ENCODE results near the gene FAM200A. TPM values are rescaled to one million over a fixed set of nuclear protein-coding genes. Genes with fewer than 3 reads are reported as not detected.
"Not testable (repeated sequence)": the region's sequence is repeated elsewhere in the genome, so short reads cannot be mapped to it uniquely, and the experiment has no call there.

FAM200A gene
- polyA plus RNA-seq, 1 donor = 10.5 TPM

DNA sequence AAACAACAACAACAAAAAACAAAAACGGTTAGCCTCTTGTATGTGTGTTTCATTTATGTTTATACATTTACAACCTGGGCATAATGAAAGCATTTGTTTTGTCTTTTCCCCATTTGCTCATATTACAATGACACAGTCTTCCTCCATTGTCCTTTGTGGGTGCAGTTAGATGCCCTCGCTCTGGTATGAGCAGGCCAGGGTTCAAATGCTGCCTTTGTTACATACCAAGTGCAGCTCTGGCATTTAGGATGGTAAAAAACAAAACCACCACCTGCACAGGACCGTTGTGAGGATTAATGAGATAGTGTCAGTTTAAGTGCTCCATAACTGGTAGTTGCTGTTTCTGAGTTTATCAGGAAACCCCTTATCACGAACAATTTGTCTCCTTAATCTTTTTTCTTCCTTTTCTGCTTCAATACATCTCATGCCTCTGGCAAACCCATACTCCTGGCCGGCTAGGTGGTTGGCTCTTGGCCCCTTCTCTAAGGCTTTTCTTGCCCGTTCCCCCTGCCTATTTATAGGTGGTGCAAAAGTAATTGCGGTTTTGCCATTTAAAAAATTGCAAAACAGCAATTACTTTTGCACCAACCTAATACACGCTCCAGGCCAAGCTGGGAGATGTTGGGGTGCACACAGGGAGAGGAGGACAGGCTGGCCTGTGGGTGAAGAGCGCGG lies 27.5 kb upstream of the FAM200A start:
- no peak for DNase-seq
- Histone ChIP-seq H3K4me3 (ENCODE audit: low read length) (peak overlapping the region; percentile 62), H3K27ac (ENCODE audit: low read length) (no peak overlapping the region), H3K36me3 (ENCODE audit: control insufficient read depth, insufficient read depth, low read length) (no peaks in the 10 kb centered on the region), H3K27me3 (ENCODE audit: control insufficient read depth, insufficient read depth, low read length) (no peaks in the 10 kb centered on the region), H3K9me3 (ENCODE audit: control insufficient read depth, low read depth, low read length) (no peaks in the 10 kb centered on the region), H3K4me1 (ENCODE audit: control insufficient read depth, insufficient read depth, low read length) (peaks cover 5% of the 10 kb centered on the region)
- WGBS (ENCODE audit: insufficient coverage, low lambda C conversion rate) = 86% methylated on average over 1 of the region's 10 CpGs

DNA sequence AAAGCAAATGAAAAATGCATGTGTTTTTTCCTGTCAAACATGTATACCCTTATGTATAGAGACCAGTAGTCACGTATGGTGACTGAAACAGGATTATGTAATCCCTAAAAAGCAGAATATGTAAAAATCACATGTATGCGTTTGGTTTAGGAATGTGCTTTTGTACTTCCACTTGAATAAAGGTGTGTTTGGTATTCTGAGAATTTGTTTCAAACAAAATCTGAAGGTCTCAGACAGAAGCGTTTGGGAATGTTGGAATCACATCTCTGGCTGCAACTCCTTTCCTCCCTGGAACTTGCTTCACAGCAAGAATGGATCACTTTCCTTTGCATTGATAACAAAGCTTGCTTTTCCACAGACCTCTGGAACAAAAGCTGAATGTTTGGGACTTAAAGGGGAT lies 24.3 kb upstream of the FAM200A start:
- no peaks in the 10 kb centered on the region for H3K27me3 ChIP-seq (ENCODE audit: control insufficient read depth, insufficient read depth, low read length)
- WGBS (ENCODE audit: insufficient coverage, low lambda C conversion rate) = 40% methylated on average over 1 of the region's 3 CpGs
- peaks cover 5% of the 10 kb centered on the region for H3K4me1 ChIP-seq (ENCODE audit: control insufficient read depth, insufficient read depth, low read length)
- H3K4me3 ChIP-seq (ENCODE audit: low read length) = no peak overlapping the region
- no peaks in the 10 kb centered on the region for H3K9me3 ChIP-seq (ENCODE audit: control insufficient read depth, low read depth, low read length)
- no peak overlapping the region for H3K27ac ChIP-seq (ENCODE audit: low read length)
- peaks cover 26% of the 10 kb centered on the region for H3K36me3 ChIP-seq (ENCODE audit: control insufficient read depth, insufficient read depth, low read length)
- DNase-seq = no peak

DNA sequence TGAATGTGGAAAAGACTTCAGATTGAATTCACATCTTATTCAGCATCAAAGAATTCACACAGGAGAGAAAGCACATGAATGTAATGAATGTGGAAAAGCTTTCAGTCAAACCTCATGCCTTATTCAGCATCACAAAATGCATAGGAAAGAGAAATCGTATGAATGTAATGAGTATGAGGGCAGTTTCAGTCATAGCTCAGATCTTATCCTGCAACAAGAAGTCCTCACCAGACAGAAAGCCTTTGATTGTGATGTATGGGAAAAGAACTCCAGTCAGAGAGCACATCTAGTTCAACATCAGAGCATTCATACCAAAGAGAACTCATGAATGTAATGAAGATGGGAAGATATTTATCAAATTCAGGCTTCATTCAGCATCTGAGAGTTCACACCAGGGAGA lies 21.3 kb upstream of the FAM200A start:
- no peaks in the 10 kb centered on the region for H3K27me3 ChIP-seq (ENCODE audit: control insufficient read depth, insufficient read depth, low read length)
- no peak overlapping the region for H3K4me3 ChIP-seq (ENCODE audit: low read length)
- H3K9me3 ChIP-seq (ENCODE audit: control insufficient read depth, low read depth, low read length) = no peaks in the 10 kb centered on the region
- H3K4me1 ChIP-seq (ENCODE audit: control insufficient read depth, insufficient read depth, low read length) = no peaks in the 10 kb centered on the region
- WGBS (ENCODE audit: insufficient coverage, low lambda C conversion rate) = no CpG with 5 or more reads among the region's 1 CpG
- no peak for DNase-seq
- peaks cover 45% of the 10 kb centered on the region for H3K36me3 ChIP-seq (ENCODE audit: control insufficient read depth, insufficient read depth, low read length)
- H3K27ac ChIP-seq (ENCODE audit: low read length) = no peak overlapping the region

DNA sequence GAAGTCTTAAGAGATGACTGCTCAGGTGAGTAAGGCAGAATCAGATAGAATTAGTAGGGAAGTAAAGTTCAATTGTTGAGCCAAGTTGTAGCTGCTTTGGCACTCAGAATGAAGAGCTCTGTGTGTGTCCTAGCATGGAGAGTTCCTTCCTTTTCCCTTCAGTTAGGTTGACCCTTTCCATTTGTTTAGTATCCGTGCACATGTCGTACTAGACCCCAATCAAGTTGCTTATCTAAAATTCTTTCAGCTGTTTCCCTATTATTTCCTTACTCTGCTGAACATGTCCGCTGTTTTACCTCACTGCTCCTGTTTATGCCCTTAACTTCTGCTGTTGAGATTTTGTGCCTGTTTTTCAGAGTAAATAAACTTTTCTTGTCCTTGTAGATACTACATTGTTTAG lies 19.9 kb upstream of the FAM200A start:
- peaks cover 46% of the 10 kb centered on the region for H3K36me3 ChIP-seq (ENCODE audit: control insufficient read depth, insufficient read depth, low read length)
- WGBS (ENCODE audit: insufficient coverage, low lambda C conversion rate) = 90% methylated on average over 2 of the region's 3 CpGs
- no peak overlapping the region for H3K4me3 ChIP-seq (ENCODE audit: low read length)
- no peaks in the 10 kb centered on the region for H3K27me3 ChIP-seq (ENCODE audit: control insufficient read depth, insufficient read depth, low read length)
- no peak overlapping the region for H3K27ac ChIP-seq (ENCODE audit: low read length)
- DNase-seq = no peak
- H3K4me1 ChIP-seq (ENCODE audit: control insufficient read depth, insufficient read depth, low read length) = no peaks in the 10 kb centered on the region
- H3K9me3 ChIP-seq (ENCODE audit: control insufficient read depth, low read depth, low read length) = no peaks in the 10 kb centered on the region

DNA sequence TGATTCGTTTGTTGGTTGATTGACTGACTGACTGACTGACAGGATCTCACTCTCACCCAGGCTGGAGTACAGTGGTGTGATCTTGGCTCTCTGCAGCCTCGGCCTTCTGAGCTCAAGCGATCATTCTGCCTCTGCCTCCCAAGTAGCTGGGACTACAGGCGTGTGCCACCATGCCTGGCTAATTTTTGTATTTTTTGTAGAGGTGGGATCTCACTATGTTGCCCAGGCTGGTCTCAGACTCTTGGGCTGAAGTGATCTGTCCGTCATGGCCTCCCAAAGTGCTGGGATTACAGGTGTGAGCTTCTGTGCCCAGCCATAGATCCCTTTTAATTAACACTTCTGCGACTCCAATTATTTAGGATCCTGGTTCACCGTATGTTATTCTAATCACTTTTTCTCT lies 16.9 kb upstream of the FAM200A start:
- not testable (repeated sequence) for H3K4me1 ChIP-seq (ENCODE audit: control insufficient read depth, insufficient read depth, low read length); H3K27ac ChIP-seq (ENCODE audit: low read length); H3K4me3 ChIP-seq (ENCODE audit: low read length); H3K27me3 ChIP-seq (ENCODE audit: control insufficient read depth, insufficient read depth, low read length); H3K9me3 ChIP-seq (ENCODE audit: control insufficient read depth, low read depth, low read length); DNase-seq
- 100% methylated on average over 2 of the region's 7 CpGs for WGBS (ENCODE audit: insufficient coverage, low lambda C conversion rate)
- H3K36me3 ChIP-seq (ENCODE audit: control insufficient read depth, insufficient read depth, low read length) = peaks cover 65% of the 10 kb centered on the region

DNA sequence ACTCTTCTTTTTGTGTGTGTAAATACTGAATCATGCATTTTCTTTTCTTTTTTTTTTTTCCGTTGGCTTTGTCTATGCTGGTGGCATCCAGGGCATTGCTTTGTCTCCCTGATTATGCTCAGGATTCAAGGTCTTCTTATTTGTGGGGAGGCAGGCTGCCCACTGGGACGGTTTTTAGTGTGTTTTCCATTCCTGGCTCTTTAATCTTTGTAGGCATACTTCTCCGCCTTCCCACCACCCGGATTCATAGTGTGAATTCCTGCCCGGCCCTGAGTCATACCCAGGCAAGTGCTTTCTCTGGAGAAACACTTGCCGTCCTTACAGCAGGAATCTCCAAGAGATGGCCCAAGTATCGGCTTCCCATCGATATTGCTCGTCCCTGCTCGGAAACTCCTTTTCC lies 11.7 kb upstream of the FAM200A start:
- DNase-seq = no peak
- H3K27ac ChIP-seq (ENCODE audit: low read length) = no peak overlapping the region
- H3K4me3 ChIP-seq (ENCODE audit: low read length) = no peak overlapping the region
- 100% methylated on average over 1 of the region's 10 CpGs for WGBS (ENCODE audit: insufficient coverage, low lambda C conversion rate)
- H3K9me3 ChIP-seq (ENCODE audit: control insufficient read depth, low read depth, low read length) = peaks cover 3% of the 10 kb centered on the region
- peaks cover 3% of the 10 kb centered on the region for H3K4me1 ChIP-seq (ENCODE audit: control insufficient read depth, insufficient read depth, low read length)
- H3K36me3 ChIP-seq (ENCODE audit: control insufficient read depth, insufficient read depth, low read length) = peaks cover 59% of the 10 kb centered on the region
- no peaks in the 10 kb centered on the region for H3K27me3 ChIP-seq (ENCODE audit: control insufficient read depth, insufficient read depth, low read length)

DNA sequence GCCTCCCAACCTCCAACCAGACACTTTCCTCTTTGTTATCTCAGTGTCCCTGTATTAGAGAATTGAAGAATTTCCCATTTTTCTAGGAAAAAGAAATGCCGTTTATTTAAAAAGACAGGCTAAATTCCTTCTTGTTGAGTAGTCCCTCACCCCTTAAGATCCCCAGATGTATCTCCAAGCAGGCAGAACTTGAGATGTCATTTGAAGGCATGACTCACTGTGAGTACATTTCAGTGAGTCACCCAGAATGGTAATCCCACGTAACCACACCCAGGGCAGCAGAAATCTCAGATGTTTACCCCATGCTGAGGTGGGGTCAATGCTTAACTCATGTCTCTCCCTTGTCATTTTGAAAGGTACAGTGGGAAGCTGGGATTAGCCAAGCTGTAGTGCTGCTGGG lies 10.9 kb upstream of the FAM200A start:
- Histone ChIP-seq H3K4me1 (ENCODE audit: control insufficient read depth, insufficient read depth, low read length) (peaks cover 3% of the 10 kb centered on the region), H3K36me3 (ENCODE audit: control insufficient read depth, insufficient read depth, low read length) (peaks cover 54% of the 10 kb centered on the region), H3K27ac (ENCODE audit: low read length) (no peak overlapping the region), H3K27me3 (ENCODE audit: control insufficient read depth, insufficient read depth, low read length) (no peaks in the 10 kb centered on the region), H3K4me3 (ENCODE audit: low read length) (no peak overlapping the region), H3K9me3 (ENCODE audit: control insufficient read depth, low read depth, low read length) (peaks cover 3% of the 10 kb centered on the region)
- WGBS (ENCODE audit: insufficient coverage, low lambda C conversion rate) = no CpG with 5 or more reads among the region's 2 CpGs
- peak in 1 of 2 donors; percentile 34 for DNase-seq

DNA sequence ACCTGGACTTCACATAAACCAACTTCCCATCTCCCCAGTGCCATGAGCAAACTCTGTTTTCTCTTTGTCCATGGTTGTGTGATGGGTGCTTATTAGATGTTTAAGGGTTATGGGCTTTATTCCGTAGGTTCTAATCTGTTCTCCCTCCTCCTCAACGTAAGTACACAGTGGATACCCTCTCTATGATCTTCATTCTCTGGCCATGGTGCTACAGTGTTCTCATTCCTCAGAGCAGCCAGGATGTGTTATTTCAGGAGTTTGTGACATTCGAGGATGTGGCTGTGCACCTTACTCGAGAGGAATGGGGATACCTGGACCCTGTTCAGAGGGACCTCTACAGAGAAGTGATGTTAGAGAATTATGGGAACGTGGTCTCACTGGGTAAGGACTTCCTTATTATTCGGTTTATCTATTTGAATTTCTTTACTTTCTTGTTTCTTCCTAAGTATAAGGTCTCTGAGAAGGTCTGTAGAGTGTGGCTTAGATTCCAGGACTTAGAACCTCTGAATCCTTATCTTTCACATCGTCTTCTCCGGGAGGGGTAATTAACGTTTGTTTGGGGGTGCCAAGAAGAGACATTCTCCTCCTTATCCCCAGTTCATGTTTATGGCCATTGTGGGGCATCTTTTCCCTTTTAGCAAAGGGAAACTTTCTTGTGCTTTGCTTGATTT lies 10.3 kb upstream of the FAM200A start:
- Histone ChIP-seq H3K4me1 (ENCODE audit: control insufficient read depth, insufficient read depth, low read length) (peaks cover 5% of the 10 kb centered on the region), H3K4me3 (ENCODE audit: low read length) (no peak overlapping the region), H3K27me3 (ENCODE audit: control insufficient read depth, insufficient read depth, low read length) (no peaks in the 10 kb centered on the region), H3K9me3 (ENCODE audit: control insufficient read depth, low read depth, low read length) (peaks cover 3% of the 10 kb centered on the region), H3K27ac (ENCODE audit: low read length) (no peak overlapping the region), H3K36me3 (ENCODE audit: control insufficient read depth, insufficient read depth, low read length) (peaks cover 54% of the 10 kb centered on the region)
- WGBS (ENCODE audit: insufficient coverage, low lambda C conversion rate) = 100% methylated on average over 2 of the region's 9 CpGs
- DNase-seq = no peak

DNA sequence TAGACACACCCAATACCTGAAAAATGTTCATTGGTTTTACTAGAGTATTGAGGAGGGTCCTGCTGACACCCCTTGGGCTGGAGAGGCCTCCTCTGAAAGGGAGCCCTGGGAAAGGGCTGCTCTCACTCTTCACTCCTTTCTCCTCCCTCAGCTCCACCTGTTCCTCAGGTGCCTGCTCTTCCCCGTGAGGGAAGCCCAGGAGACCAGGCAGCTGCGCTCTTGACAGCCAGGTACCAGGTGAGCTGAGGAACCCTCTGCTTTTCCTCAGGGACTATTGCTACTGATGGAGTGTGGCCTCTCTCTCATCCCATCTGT lies 9.8 kb upstream of the FAM200A start:
- no CpG with 5 or more reads among the region's 2 CpGs for WGBS (ENCODE audit: insufficient coverage, low lambda C conversion rate)
- H3K4me3 ChIP-seq (ENCODE audit: low read length) = no peak overlapping the region
- no peak overlapping the region for H3K27ac ChIP-seq (ENCODE audit: low read length)
- peaks cover 3% of the 10 kb centered on the region for H3K9me3 ChIP-seq (ENCODE audit: control insufficient read depth, low read depth, low read length)
- peaks cover 8% of the 10 kb centered on the region for H3K4me1 ChIP-seq (ENCODE audit: control insufficient read depth, insufficient read depth, low read length)
- peaks cover 54% of the 10 kb centered on the region for H3K36me3 ChIP-seq (ENCODE audit: control insufficient read depth, insufficient read depth, low read length)
- no peaks in the 10 kb centered on the region for H3K27me3 ChIP-seq (ENCODE audit: control insufficient read depth, insufficient read depth, low read length)
- DNase-seq = no peak

DNA sequence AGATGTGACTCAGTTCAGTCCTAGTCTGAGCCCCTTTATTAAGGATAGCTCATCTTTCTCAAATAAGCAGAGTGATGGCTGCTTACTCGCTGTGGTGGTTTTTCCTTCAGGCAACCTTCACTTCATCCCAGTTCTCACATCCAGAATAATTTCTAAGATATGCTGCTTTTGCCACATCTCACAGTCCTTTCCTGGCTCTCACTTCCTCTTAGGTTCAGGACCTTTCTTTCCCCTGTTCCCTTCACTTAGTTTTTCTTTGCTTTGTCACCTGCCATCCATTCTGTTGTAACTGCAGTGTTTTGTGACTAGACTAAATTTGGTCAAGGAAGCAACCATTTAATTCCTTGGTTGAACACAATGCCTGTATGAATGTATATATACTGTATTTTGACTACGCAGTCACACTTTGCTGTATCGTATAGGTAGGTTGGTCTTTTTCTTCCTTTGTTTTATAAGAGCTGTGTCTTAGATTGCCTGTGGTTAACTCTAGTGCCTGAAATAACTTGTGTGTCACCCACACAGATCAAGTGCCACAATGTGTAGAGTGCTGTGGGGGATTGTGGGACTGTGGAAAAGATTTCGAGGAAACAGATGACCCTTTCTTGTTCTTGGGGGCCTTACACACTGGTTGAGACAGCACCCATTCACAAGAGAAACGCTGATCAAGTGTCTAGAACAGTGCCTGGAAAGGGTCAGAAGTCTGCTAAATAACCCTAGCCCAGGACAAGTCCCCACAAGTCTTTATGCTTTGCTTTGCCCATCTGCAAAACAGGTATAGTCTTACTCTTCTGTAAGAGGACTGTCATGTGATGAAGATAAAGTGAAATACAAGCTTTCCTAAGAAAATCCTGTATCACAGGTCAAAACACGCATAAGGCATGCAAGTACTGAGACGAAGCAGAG lies 9.2 kb upstream of the FAM200A start:
- no peak overlapping the region for H3K27ac ChIP-seq (ENCODE audit: low read length)
- H3K4me1 ChIP-seq (ENCODE audit: control insufficient read depth, insufficient read depth, low read length) = peaks cover 8% of the 10 kb centered on the region
- H3K36me3 ChIP-seq (ENCODE audit: control insufficient read depth, insufficient read depth, low read length) = peaks cover 49% of the 10 kb centered on the region
- peaks cover 3% of the 10 kb centered on the region for H3K9me3 ChIP-seq (ENCODE audit: control insufficient read depth, low read depth, low read length)
- no peak overlapping the region for H3K4me3 ChIP-seq (ENCODE audit: low read length)
- DNase-seq = no peak
- no peaks in the 10 kb centered on the region for H3K27me3 ChIP-seq (ENCODE audit: control insufficient read depth, insufficient read depth, low read length)
- whole genome bisulfite sequencing (ENCODE audit: insufficient coverage, low lambda C conversion rate) = 80% methylated on average over 1 of the region's 7 CpGs

All from large intestine (tissue), 3 donors.